ENCODE data around the gene ZGPAT. TPM values are rescaled to one million over a fixed set of nuclear protein-coding genes. Genes with fewer than 3 reads are reported as not detected.
"Not testable (repeated sequence)": the region's sequence is repeated elsewhere in the genome, so short reads cannot be mapped to it uniquely, and the experiment has no call there.

The ZGPAT gene
- total RNA-seq, 1 donor from 2014 or later = 40.9 TPM

DNA sequence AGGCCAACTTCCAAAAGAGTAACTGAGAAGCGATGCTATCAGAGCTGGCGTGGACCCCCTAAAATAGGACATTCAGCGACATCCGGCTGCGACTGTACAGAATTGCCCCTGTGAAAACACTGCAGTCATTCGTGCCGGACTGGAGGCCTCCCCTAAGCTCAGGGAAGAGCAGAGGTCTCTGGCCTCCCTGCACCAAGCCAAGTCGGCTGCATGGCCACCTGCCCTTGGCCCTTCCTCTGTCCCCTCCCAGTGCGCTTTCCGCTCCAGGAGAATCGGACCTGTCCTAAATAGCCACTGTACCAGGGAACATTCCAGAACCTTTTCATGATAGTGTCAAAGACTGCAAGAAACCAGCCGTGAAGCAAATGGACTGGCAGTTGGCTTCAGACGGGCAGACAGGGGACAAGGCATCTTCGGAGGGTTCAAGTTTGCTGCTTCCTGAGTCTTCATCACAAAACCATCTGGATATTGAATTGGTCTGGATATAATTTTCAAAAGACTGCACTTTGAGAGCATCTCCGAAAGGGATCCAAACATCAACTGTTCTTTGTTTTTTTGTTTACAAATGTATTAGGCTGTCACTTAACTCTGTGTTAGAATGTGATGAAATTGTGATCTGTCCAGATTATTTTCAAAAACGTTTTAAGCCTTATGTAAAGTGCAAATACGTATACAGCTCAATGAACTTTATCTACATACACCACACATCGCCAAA is 48.3 kb downstream of the ZGPAT start:
- DNase-seq (ENCODE audit: extremely low read depth, low read depth, low spot score) = no peak

GRCh38 chr20:63756648-63756991 is 48.8 kb downstream of the ZGPAT start:
- no peak for DNase-seq (ENCODE audit: extremely low read depth, low read depth, low spot score)

- no peak for DNase-seq (ENCODE audit: extremely low read depth, low read depth, low spot score)
Measured at GRCh38 chr20:63758152-63758551, 50.3 kb downstream of the ZGPAT start.

GRCh38 chr20:63759377-63759901 is 51.6 kb downstream of the ZGPAT start:
- no peak for DNase-seq (ENCODE audit: extremely low read depth, low read depth, low spot score)

GRCh38 chr20:63765082-63765873 is 57.4 kb downstream of the ZGPAT start:
- no peak for DNase-seq (ENCODE audit: extremely low read depth, low read depth, low spot score)

DNA sequence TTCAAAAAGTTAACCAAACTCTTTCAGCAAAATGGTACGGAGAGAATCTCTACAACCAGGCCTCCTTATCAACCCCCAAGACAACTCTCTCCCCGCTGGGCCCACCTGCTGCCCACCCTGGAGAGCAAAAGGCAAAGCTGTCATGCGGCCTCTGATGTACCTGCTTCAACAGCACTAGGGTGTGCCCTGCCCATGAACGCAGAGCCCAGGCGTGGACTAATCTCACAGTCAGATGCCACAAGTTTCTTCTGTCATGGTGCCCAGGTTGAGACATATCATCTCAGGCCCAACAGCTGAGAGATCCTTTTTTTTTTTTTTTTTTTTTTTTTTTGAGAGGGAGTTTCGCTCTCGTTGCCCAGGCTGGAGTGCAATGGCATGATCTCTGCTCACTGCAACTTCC is 58.1 kb downstream of the ZGPAT start:
- no peak for DNase-seq (ENCODE audit: extremely low read depth, low read depth, low spot score)

DNA sequence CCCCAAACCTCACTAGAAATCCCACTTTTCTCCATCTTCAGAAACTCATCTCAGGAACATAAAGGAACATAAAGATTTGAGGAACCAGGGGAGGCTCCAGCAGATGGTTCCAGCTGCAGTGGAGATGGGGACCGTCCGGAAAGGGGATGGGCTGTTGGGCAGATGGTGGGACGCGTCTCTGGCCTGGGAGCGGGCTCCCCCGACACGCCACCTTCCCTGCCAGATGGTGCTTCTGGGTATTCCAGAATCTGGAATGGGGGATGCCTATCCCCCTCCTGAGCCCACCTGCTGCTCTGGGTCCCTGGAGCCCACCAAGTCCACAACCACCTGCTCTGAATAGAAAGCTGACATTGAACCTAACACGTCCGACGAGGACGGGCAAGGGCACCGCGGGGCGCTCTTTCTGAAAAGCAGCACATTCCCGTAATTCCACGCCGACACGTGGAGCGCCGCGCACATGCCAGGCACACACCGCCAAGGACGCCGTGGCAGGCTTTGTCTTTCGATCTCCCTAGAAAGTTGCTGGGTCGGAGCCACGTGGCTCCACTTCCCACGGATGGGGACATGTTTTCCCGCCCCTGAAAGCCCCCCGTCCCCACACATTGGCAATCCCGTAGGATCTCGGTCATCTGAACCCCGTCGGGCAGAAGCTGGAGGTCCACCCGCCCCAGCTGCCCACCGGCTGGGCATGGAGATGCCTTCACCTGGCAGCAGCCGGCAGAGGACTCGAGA is 59.0 kb downstream of the ZGPAT start:
- no peak for DNase-seq (ENCODE audit: extremely low read depth, low read depth, low spot score)

- DNase-seq (ENCODE audit: extremely low read depth, low read depth, low spot score) = no peak
Measured at GRCh38 chr20:63767456-63767855, 59.6 kb downstream of the ZGPAT start.

- no peak for DNase-seq (ENCODE audit: extremely low read depth, low read depth, low spot score)
Measured at GRCh38 chr20:63767886-63768285, 60.0 kb downstream of the ZGPAT start.

GRCh38 chr20:63768591-63769515 is 61.0 kb downstream of the ZGPAT start:
- no peak for DNase-seq (ENCODE audit: extremely low read depth, low read depth, low spot score)

- no peak for DNase-seq (ENCODE audit: extremely low read depth, low read depth, low spot score)
Measured at GRCh38 chr20:63769891-63770474, 62.1 kb downstream of the ZGPAT start.

DNA sequence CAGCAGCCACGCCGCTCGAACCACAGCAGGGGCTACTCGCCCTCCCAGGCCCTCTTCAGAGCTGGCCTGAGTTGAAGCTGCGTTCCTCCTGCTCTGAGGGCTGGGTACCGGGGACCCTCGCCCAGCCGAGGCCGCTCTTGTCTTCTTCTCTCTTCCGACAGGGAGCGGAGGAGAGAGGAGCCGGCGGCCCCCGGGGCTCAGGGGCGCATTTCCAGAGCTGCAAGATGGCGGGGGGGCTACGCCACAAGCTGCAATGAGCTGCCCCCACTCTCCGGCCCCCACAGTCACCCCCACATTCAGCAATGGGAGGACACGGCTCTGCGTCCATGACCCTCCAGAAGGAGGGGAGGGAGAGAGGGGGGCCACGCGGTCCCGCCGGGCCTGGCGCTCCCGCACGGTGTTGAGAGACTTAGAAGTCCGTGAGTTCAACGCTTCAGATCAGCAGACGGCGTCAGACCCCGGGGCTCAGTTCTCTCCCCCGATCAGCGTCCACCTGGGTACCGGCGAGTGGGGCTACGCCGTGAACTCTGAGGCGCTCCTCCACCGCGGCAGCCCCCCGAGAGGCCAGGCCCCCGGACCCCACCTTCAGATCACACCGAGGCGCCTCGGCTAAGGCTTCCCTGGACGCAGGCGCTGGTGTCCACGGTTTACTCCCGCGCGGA is 63.3 kb downstream of the ZGPAT start:
- DNase-seq (ENCODE audit: extremely low read depth, low read depth, low spot score) = no peak

DNA sequence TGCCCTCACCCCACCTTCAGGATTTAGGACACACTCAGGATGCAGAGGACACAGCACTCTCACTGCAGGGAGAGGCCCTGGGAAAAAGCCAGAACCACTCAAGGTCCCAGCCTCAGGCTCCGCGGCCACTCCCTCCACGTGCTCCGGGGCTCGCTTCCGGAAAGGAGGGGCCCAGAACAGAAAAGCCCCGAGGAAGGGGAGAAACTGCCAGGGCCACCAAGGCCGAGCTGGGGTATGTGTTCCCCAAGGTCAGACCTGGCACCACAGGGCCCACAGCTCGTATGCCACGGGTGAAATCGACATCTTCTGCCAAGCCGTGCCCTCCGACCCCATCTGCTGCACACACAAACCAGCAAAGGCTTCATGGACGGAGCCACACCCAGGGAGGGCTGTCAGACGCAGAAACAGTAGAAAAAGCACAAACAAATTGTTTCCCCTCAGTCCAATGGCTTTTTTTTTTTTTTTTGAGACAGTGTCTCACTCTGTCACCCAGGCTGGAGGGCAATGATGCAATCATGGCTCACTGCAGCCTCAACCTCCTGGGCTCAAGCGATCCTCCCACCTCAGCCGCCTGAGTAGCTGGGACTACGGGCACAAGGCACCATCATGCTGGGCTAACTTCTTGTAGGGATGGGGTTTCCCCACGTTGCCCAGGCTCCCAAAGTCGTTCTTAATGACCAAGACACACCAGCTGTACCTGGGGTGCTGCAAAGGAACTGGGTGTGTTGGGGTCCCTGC is 65.1 kb downstream of the ZGPAT start:
- no peak for DNase-seq (ENCODE audit: extremely low read depth, low read depth, low spot score)

GRCh38 chr20:63773571-63774241 is 65.9 kb downstream of the ZGPAT start:
- DNase-seq (ENCODE audit: extremely low read depth, low read depth, low spot score) = no peak

- no peak for DNase-seq (ENCODE audit: extremely low read depth, low read depth, low spot score)
Measured at GRCh38 chr20:63774306-63774705, 66.5 kb downstream of the ZGPAT start.

GRCh38 chr20:63775096-63775978 is 67.5 kb downstream of the ZGPAT start:
- no peak for DNase-seq (ENCODE audit: extremely low read depth, low read depth, low spot score)

DNA sequence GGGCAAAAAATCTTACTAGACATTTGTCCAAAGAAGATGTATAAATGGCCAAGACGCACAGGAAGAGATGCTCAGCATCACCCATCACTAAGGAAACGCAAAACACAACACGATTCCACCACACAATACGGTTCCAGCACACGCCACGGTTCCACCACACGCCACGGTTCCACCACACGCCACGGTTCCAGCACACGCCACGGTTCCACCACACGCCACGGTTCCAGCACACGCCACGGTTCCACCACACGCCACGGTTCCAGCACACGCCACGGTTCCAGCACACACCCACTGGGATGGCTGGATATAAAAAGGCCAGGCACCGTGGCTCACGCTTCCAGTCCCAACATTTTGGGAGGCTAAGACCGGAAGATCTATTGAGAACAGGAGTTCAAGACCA is 69.0 kb downstream of the ZGPAT start:
- not testable (repeated sequence) for DNase-seq (ENCODE audit: extremely low read depth, low read depth, low spot score)

Measured in glomerular endothelial cell (primary cell).